ENCODE results near the gene CUL2. TPM values are rescaled to one million over a fixed set of nuclear protein-coding genes. Genes with fewer than 3 reads are reported as not detected.

Gene CUL2
- total and polyA plus RNA-seq, 11 donors: 7.1 to 42.2 (median 31.6) TPM

DNA sequence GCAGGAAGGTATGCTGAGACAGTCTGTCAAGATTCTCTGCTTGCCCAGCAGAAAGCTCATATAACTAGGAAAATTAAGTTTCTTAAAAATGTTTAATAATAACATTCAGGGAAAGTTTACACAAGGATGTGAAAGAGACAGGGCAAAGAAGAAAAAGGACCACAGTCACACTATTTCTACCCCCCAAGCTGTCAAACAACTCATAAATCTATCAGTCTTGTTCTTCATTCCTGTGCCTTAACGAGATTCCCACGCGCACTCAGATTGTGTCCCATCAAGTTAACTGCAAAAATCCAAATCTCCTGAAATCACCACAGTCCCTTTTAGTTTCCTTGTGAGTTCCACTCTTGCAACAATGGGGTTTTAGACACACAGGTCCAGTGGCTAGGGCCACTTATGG lies 14.9 kb downstream of the CUL2 start:
- Histone ChIP-seq H3K27me3 (no peaks in the 10 kb centered on the region), H3K4me1 (no peaks in the 10 kb centered on the region), H3K36me3 (peaks cover 0 to 26% (median 14%) of the 10 kb centered on the region in 9 donors), H3K9me3 (no peaks in the 10 kb centered on the region), H3K27ac (no peak overlapping the region), H3K4me3 (no peak overlapping the region)
- no peak for TF ChIP-seq POLR2A (IDR thresholded peaks at IDR 0.05)
- TF ChIP-seq, protein P1, sequence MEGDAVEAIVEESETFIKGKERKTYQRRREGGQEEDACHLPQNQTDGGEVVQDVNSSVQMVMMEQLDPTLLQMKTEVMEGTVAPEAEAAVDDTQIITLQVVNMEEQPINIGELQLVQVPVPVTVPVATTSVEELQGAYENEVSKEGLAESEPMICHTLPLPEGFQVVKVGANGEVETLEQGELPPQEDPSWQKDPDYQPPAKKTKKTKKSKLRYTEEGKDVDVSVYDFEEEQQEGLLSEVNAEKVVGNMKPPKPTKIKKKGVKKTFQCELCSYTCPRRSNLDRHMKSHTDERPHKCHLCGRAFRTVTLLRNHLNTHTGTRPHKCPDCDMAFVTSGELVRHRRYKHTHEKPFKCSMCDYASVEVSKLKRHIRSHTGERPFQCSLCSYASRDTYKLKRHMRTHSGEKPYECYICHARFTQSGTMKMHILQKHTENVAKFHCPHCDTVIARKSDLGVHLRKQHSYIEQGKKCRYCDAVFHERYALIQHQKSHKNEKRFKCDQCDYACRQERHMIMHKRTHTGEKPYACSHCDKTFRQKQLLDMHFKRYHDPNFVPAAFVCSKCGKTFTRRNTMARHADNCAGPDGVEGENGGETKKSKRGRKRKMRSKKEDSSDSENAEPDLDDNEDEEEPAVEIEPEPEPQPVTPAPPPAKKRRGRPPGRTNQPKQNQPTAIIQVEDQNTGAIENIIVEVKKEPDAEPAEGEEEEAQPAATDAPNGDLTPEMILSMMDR (IDR thresholded peaks at IDR 0.05): no peak
- intact Hi-C loops (cut with DNase I): no loop called here
- no peak for ATAC-seq
- 87 to 96% (median 92%) methylated on average over 3 of the region's 3 CpGs for WGBS, 4 donors
- no peak for DNase-seq

GRCh38 chr10:35074266-35074665 lies 15.9 kb downstream of the CUL2 start:
- no peak for DNase-seq

DNA sequence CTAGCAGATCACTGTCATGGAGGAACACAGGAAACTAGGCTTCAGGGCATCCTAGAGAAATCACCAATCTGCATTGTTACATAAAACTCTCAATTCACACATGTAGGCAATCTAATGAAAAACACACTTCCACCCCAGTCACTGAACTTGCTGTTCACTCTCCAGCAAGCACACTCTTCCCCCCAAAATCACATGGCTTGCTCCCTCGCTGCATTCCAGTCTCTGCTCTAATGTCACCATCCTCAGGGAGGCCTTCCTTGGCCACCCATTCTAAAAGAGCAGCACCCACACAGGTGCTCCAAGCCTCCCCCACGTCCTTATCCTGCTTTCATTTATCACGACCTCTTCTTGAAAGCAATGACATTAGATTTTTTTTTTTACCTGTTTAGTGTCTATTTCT lies 19.6 kb downstream of the CUL2 start:
- WGBS, 4 donors: 79 to 85% (median 80%) methylated on average over 3 of the region's 3 CpGs
- TF ChIP-seq POLR2A (IDR thresholded peaks at IDR 0.05): no peak
- TF ChIP-seq, protein P1 (IDR thresholded peaks at IDR 0.05): no peak
- Histone ChIP-seq H3K4me1 (no peaks in the 10 kb centered on the region), H3K27ac (no peak overlapping the region), H3K36me3 (peaks cover 0 to 56% (median 48%) of the 10 kb centered on the region in 9 donors), H3K27me3 (no peaks in the 10 kb centered on the region), H3K9me3 (no peaks in the 10 kb centered on the region), H3K4me3 (no peak overlapping the region)
- intact Hi-C loops (cut with DNase I): no loop called here
- no peak for DNase-seq
- no peak for ATAC-seq

More at GRCh38 chr10:35074266-35074665, 15.9 kb downstream of the CUL2 start:
- Histone ChIP-seq H3K27me3 (no peaks in the 10 kb centered on the region), H3K9me3 (no peaks in the 10 kb centered on the region), H3K27ac (no peak overlapping the region), H3K4me1 (no peaks in the 10 kb centered on the region), H3K36me3 (peaks cover 0 to 34% (median 24%) of the 10 kb centered on the region in 9 donors), H3K4me3 (no peak overlapping the region)
- 90 to 98% (median 95%) methylated on average over 4 of the region's 4 CpGs for WGBS, 4 donors
- ATAC-seq: no peak
- intact Hi-C loops (cut with DNase I): no loop called here
- no peak for TF ChIP-seq POLR2A (IDR thresholded peaks at IDR 0.05)
- TF ChIP-seq, protein P1 (IDR thresholded peaks at IDR 0.05): no peak

GRCh38 chr10:35063837-35064454 lies 26.2 kb downstream of the CUL2 start:
- H3K27ac ChIP-seq: no peak overlapping the region
- H3K4me3 ChIP-seq: no peak overlapping the region
- H3K27me3 ChIP-seq: no peaks in the 10 kb centered on the region
- intact Hi-C loops (cut with DNase I): no loop called here
- H3K9me3 ChIP-seq: no peaks in the 10 kb centered on the region
- WGBS, 4 donors: 87 to 93% (median 90%) methylated on average over 3 of the region's 3 CpGs
- H3K4me1 ChIP-seq: no peaks in the 10 kb centered on the region
- DNase-seq (no peak), ATAC-seq (no peak)
- H3K36me3 ChIP-seq: peaks cover 0 to 99% (median 85%) of the 10 kb centered on the region in 9 donors
- TF ChIP-seq POLR2A (IDR thresholded peaks at IDR 0.05): no peak
- TF ChIP-seq, protein P1 (IDR thresholded peaks at IDR 0.05): no peak
